Activated CD8-positive, alpha-beta T cell treated with anti-CD3 and anti-CD28 coated beads for 36 hours (primary cell): Measurements from ENCODE around the gene CST9L. TPM values are rescaled to one million over a fixed set of nuclear protein-coding genes. Genes with fewer than 3 reads are reported as not detected.

ENCODE experiments used
- ATAC-seq: fragments of 200-7000 bp; cut with Tn5 transposase; one replicate; pipeline ENCODE4 v1.10.0; 2021; ENCODE audit warnings: mild to moderate bottlenecking, moderate library complexity
- CTCF ChIA-PET: fragments of 350-600 bp; sonication (Branson Sonifier 250); formaldehyde crosslinking; loops from one replicate; lab custom pipeline; 2021; ENCODE audit warnings: antibody characterized with exemption; lab: Charles Lee
- POLR2A ChIA-PET: fragments of 350-600 bp; sonication (Branson Sonifier 250); formaldehyde crosslinking; loops from one replicate; lab custom pipeline; 2021; ENCODE audit warnings: antibody characterized with exemption; lab: Charles Lee
- DNase-seq: peaks from one replicate; pipeline ENCODE4 v3.0.0-alpha.2; 2020
- H3K27ac Mint-ChIP-seq: one replicate; pipeline ENCODE4 v1.8.0; 2021; ENCODE audit warnings: mild to moderate bottlenecking, mixed read lengths
- H3K27me3 Mint-ChIP-seq: one replicate; pipeline ENCODE4 v1.8.0; 2021; ENCODE audit warnings: mixed read lengths
- H3K36me3 Mint-ChIP-seq: one replicate; pipeline ENCODE4 v1.8.0; 2021; ENCODE audit warnings: low read depth, mixed read lengths
- H3K4me1 Mint-ChIP-seq: one replicate; pipeline ENCODE4 v1.8.0; 2021; ENCODE audit warnings: low read depth, mixed read lengths
- H3K4me3 Mint-ChIP-seq: one replicate; pipeline ENCODE4 v1.8.0; 2021; ENCODE audit warnings: mild to moderate bottlenecking, moderate library complexity, mixed read lengths
- H3K9me3 Mint-ChIP-seq: one replicate; pipeline ENCODE4 v1.8.0; 2021; ENCODE audit warnings: mixed read lengths
- CTCF ChIP-seq: fragments of 200-600 bp; IDR thresholded peaks from one replicate; pipeline ENCODE4 v1.8.0; 2022; ENCODE audit warnings: antibody characterized with exemption, mild to moderate bottlenecking
- intact Hi-C: fragments of 100-400 bp; cut with micrococcal nuclease; formaldehyde crosslinking; loops from one replicate; pipeline ENCODE4 v1.10.0; 2022
- total RNA-seq, 2 experiments: library from RNA; stranded (reverse); gene quantifications; one replicate each; pipeline ENCODE4 v1.2.3, GENCODE V29; 2021

The CST9L gene
- total RNA-seq, 2 experiments from 2014 or later: not detected

GRCh38 chr20:23562721-23563342 lies 5.5 kb downstream of the CST9L start:
- Mint-ChIP-seq H3K4me3 (no peak overlapping the region), H3K27ac (no peak overlapping the region), H3K36me3 (no peaks in the 10 kb centered on the region), H3K4me1 (no peaks in the 10 kb centered on the region), H3K9me3 (peaks cover 6% of the 10 kb centered on the region), H3K27me3 (peaks cover 5% of the 10 kb centered on the region)
- intact Hi-C loops: no loop called here
- no peak for ATAC-seq
- DNase-seq: no peak
- ChIA-PET CTCF (no interaction called here), POLR2A (no interaction called here)
- TF ChIP-seq CTCF: no peak

GRCh38 chr20:23554401-23554800 lies 13.9 kb downstream of the CST9L start:
- DNase-seq: no peak
- ATAC-seq: no peak
- Mint-ChIP-seq H3K36me3 (no peaks in the 10 kb centered on the region), H3K9me3 (no peaks in the 10 kb centered on the region), H3K4me1 (no peaks in the 10 kb centered on the region), H3K27me3 (peaks cover 1% of the 10 kb centered on the region), H3K27ac (no peak overlapping the region), H3K4me3 (no peak overlapping the region)
- intact Hi-C loops: no loop called here
- TF ChIP-seq CTCF: no peak
- ChIA-PET CTCF (interaction anchor here (1.5 kb wide), 1 partner anchor 53 kb away, joined by 3 read pairs; no protein-coding TSS in a partner anchor), POLR2A (no interaction called here)

- no peak overlapping the region for H3K4me3 Mint-ChIP-seq
- ATAC-seq (no peak), DNase-seq (no peak)
- TF ChIP-seq CTCF: no peak
- POLR2A ChIA-PET: no interaction called here
- no peaks in the 10 kb centered on the region for H3K9me3 Mint-ChIP-seq
- H3K27me3 Mint-ChIP-seq: no peaks in the 10 kb centered on the region
- no peaks in the 10 kb centered on the region for H3K36me3 Mint-ChIP-seq
- H3K4me1 Mint-ChIP-seq: no peaks in the 10 kb centered on the region
- CTCF ChIA-PET: no interaction called here
- H3K27ac Mint-ChIP-seq: no peak overlapping the region
- intact Hi-C loops: no loop called here
Observed at GRCh38 chr20:23551786-23552185, 16.5 kb downstream of the CST9L start.

GRCh38 chr20:23551383-23551782 lies 16.9 kb downstream of the CST9L start:
- no peaks in the 10 kb centered on the region for H3K36me3 Mint-ChIP-seq
- H3K4me3 Mint-ChIP-seq: no peak overlapping the region
- no peak for DNase-seq
- intact Hi-C loops: no loop called here
- POLR2A ChIA-PET: no interaction called here
- no peaks in the 10 kb centered on the region for H3K27me3 Mint-ChIP-seq
- CTCF ChIA-PET: no interaction called here
- ATAC-seq: no peak
- no peak overlapping the region for H3K27ac Mint-ChIP-seq
- no peak for TF ChIP-seq CTCF
- H3K4me1 Mint-ChIP-seq: no peaks in the 10 kb centered on the region
- H3K9me3 Mint-ChIP-seq: no peaks in the 10 kb centered on the region

- ChIA-PET CTCF (no interaction called here), POLR2A (no interaction called here)
- TF ChIP-seq CTCF: no peak
- Mint-ChIP-seq H3K9me3 (no peaks in the 10 kb centered on the region), H3K4me3 (no peak overlapping the region), H3K27me3 (no peaks in the 10 kb centered on the region), H3K36me3 (no peaks in the 10 kb centered on the region), H3K27ac (no peak overlapping the region), H3K4me1 (no peaks in the 10 kb centered on the region)
- intact Hi-C loops: no loop called here
- DNase-seq: no peak
- no peak for ATAC-seq
Observed at GRCh38 chr20:23550227-23550626, 18.1 kb downstream of the CST9L start.
